Measurements from ENCODE around the gene SNRK. TPM values are rescaled to one million over a fixed set of nuclear protein-coding genes. Genes with fewer than 3 reads are reported as not detected.

SNRK gene
- total RNA-seq, 1 experiment from 2014 or later, result 7.3 TPM

DNA sequence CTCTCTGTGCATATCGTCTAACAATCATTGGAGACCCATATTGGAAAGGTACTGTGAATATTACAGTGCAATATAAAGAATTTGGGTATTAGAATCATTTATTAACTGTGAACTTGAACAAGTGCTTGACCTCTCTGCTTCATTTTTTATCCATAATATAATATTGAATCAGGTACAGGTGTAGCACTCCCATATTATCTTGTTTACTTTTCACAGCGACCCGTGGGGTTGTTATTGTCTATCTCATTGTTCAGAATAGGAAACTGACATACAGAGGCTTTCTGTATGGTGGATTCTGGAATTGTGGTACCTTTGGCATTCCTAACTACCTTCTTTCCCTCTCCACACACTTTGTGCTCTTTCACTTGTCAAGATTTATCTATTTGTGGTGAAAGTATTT is 17.8 kb downstream of the SNRK start:
- Histone ChIP-seq H3K4me1 (ENCODE audit: insufficient read depth, low read length, poor library complexity, severe bottlenecking) (no peaks in the 10 kb centered on the region), H3K4me3 (ENCODE audit: low read depth, low read length, poor library complexity, severe bottlenecking) (no peak overlapping the region), H3K27ac (ENCODE audit: low read depth, low read length, poor library complexity, severe bottlenecking) (no peak overlapping the region), H3K27me3 (replicated peaks; ENCODE audit: insufficient read depth, low read depth, low read length, poor library complexity) (no peaks in the 10 kb centered on the region), H3K9me3 (ENCODE audit: low read depth, low read length, poor library complexity, severe bottlenecking) (no peaks in the 10 kb centered on the region), H3K36me3 (ENCODE audit: insufficient read depth, low read length, poor library complexity, severe bottlenecking) (no peaks in the 10 kb centered on the region)
- intact Hi-C loops (cut with micrococcal nuclease; ENCODE audit: unreplicated experiment), result no loop called here
- CTCF ChIA-PET, result no interaction called here
- no peak for DNase-seq (ENCODE audit: low spot score)
- no TSS peak for BruUV-seq (replicated peaks)
- POLR2A ChIA-PET (ENCODE audit: low non-redundant PET), result no interaction called here
- TF ChIP-seq, protein P1, sequence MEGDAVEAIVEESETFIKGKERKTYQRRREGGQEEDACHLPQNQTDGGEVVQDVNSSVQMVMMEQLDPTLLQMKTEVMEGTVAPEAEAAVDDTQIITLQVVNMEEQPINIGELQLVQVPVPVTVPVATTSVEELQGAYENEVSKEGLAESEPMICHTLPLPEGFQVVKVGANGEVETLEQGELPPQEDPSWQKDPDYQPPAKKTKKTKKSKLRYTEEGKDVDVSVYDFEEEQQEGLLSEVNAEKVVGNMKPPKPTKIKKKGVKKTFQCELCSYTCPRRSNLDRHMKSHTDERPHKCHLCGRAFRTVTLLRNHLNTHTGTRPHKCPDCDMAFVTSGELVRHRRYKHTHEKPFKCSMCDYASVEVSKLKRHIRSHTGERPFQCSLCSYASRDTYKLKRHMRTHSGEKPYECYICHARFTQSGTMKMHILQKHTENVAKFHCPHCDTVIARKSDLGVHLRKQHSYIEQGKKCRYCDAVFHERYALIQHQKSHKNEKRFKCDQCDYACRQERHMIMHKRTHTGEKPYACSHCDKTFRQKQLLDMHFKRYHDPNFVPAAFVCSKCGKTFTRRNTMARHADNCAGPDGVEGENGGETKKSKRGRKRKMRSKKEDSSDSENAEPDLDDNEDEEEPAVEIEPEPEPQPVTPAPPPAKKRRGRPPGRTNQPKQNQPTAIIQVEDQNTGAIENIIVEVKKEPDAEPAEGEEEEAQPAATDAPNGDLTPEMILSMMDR (conservative IDR thresholded peaks at IDR 0.05; ENCODE audit: low read depth, low read length), result no peak
- TF ChIP-seq EZH2 (IDR thresholded peaks at IDR 0.05; ENCODE audit: borderline replicate concordance, low read depth, low read length, poor library complexity, severe bottlenecking), result no peak

DNA sequence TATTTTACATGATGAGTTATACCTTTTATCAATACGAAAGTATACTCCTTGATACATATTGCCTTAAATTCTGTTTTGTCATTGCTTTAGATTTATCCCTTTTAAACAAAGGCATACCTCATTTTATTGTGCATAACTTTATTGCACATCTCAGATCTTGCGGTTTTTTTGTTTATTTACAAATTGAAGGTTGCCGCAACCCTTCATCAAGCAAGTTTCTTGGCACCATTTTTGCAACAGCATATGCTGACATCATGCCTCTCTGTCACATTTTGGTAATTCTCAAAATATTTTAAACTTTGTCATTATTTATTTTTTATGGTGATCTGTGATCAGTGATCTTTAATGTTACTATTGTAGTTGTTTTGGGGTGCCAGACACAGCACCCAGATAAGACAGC is 20.9 kb downstream of the SNRK start:
- ChIA-PET CTCF (no interaction called here), POLR2A (ENCODE audit: low non-redundant PET) (no interaction called here)
- no TSS peak for BruUV-seq (replicated peaks)
- H3K36me3 ChIP-seq (ENCODE audit: insufficient read depth, low read length, poor library complexity, severe bottlenecking), result no peaks in the 10 kb centered on the region
- H3K4me1 ChIP-seq (ENCODE audit: insufficient read depth, low read length, poor library complexity, severe bottlenecking), result no peaks in the 10 kb centered on the region
- H3K27ac ChIP-seq (ENCODE audit: low read depth, low read length, poor library complexity, severe bottlenecking), result no peak overlapping the region
- no peak for TF ChIP-seq EZH2 (IDR thresholded peaks at IDR 0.05; ENCODE audit: borderline replicate concordance, low read depth, low read length, poor library complexity, severe bottlenecking)
- no peak for DNase-seq (ENCODE audit: low spot score)
- intact Hi-C loops (cut with micrococcal nuclease; ENCODE audit: unreplicated experiment), result no loop called here
- H3K27me3 ChIP-seq (replicated peaks; ENCODE audit: insufficient read depth, low read depth, low read length, poor library complexity), result no peaks in the 10 kb centered on the region
- H3K4me3 ChIP-seq (ENCODE audit: low read depth, low read length, poor library complexity, severe bottlenecking), result no peak overlapping the region
- H3K9me3 ChIP-seq (ENCODE audit: low read depth, low read length, poor library complexity, severe bottlenecking), result no peaks in the 10 kb centered on the region

DNA sequence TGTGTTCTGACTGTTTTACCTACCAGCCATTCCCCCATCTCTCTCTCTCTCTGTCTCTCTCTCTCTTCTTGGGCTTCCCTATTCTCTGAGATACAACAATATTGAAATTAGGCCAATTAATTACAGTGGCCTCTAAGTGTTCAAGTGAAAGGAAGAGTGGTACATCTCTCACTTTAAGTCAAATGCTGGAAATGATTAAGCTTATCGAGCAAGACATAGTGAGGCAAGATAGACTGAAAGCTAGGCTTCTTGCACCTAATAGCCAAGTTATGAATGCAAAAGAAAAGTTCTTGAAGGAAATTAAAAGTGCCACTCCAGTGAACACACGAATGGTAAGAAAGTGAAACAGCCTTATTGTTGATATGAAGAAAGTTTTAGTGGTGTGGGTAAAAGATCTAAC is 21.3 kb downstream of the SNRK start:
- no peaks in the 10 kb centered on the region for H3K36me3 ChIP-seq (ENCODE audit: insufficient read depth, low read length, poor library complexity, severe bottlenecking)
- ChIA-PET CTCF (no interaction called here), POLR2A (ENCODE audit: low non-redundant PET) (no interaction called here)
- no peaks in the 10 kb centered on the region for H3K27me3 ChIP-seq (replicated peaks; ENCODE audit: insufficient read depth, low read depth, low read length, poor library complexity)
- H3K4me1 ChIP-seq (ENCODE audit: insufficient read depth, low read length, poor library complexity, severe bottlenecking), result no peaks in the 10 kb centered on the region
- no peak for DNase-seq (ENCODE audit: low spot score)
- BruUV-seq (replicated peaks), result no TSS peak
- no peaks in the 10 kb centered on the region for H3K9me3 ChIP-seq (ENCODE audit: low read depth, low read length, poor library complexity, severe bottlenecking)
- no peak overlapping the region for H3K4me3 ChIP-seq (ENCODE audit: low read depth, low read length, poor library complexity, severe bottlenecking)
- TF ChIP-seq EZH2 (IDR thresholded peaks at IDR 0.05; ENCODE audit: borderline replicate concordance, low read depth, low read length, poor library complexity, severe bottlenecking), result no peak
- TF ChIP-seq, protein P1 (conservative IDR thresholded peaks at IDR 0.05; ENCODE audit: low read depth, low read length), result no peak
- intact Hi-C loops (cut with micrococcal nuclease; ENCODE audit: unreplicated experiment), result no loop called here
- no peak overlapping the region for H3K27ac ChIP-seq (ENCODE audit: low read depth, low read length, poor library complexity, severe bottlenecking)

Data from A673 (cell line).